ENCODE results near the gene GCNT2.
"Not testable (repeated sequence)": the region's sequence is repeated elsewhere in the genome, so short reads cannot be mapped to it uniquely, and the experiment has no call there.

The GCNT2 gene

GRCh38 chr6:10491463-10491862 is 29.7 kb upstream of the GCNT2 start:
- TF ChIP-seq CTCF (IDR thresholded peaks at IDR 0.05; ENCODE audit: insufficient read depth, low read length, poor library complexity, severe bottlenecking) = no peak
- H3K36me3 ChIP-seq (ENCODE audit: control insufficient read depth, insufficient read depth, low read length) = no peaks in the 10 kb centered on the region
- no peak overlapping the region for H3K4me3 ChIP-seq (replicated peaks; ENCODE audit: low read depth, low read length)
- H3K27me3 ChIP-seq (replicated peaks; ENCODE audit: control insufficient read depth, insufficient read depth, low read length) = no peaks in the 10 kb centered on the region; the same call in 1 of the 2 replicates
- no peak for DNase-seq (ENCODE audit: extremely low read depth, insufficient read length)

DNA sequence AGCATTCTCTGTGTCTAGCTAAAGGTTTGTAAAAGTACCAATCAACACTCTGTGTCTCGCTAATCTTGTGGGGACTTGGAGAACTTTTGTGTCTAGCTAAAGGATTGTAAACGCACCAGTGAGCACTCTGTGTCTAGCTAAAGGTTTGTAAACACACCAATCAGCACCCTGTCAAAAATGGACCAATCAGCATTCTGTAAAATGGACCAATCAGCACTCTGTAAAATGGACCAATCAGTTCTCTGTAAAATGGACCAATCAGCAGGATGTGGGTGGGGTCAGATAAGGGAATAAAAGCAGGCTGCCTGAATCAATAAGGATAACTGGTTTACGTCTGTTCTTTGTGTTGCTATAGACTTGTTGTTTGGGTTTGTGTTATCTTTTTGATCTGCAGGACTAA is 29.2 kb upstream of the GCNT2 start:
- not testable (repeated sequence) for H3K27me3 ChIP-seq (replicated peaks; ENCODE audit: control insufficient read depth, insufficient read depth, low read length); H3K36me3 ChIP-seq (ENCODE audit: control insufficient read depth, insufficient read depth, low read length); DNase-seq (ENCODE audit: extremely low read depth, insufficient read length); H3K4me3 ChIP-seq (replicated peaks; ENCODE audit: low read depth, low read length)

- no peak for DNase-seq (ENCODE audit: extremely low read depth, insufficient read length)
- Histone ChIP-seq H3K4me3 (replicated peaks; ENCODE audit: low read depth, low read length) (no peak overlapping the region), H3K27me3 (replicated peaks; ENCODE audit: control insufficient read depth, insufficient read depth, low read length) (no peaks in the 10 kb centered on the region; the same call in 1 of the 2 replicates), H3K36me3 (ENCODE audit: control insufficient read depth, insufficient read depth, low read length) (no peaks in the 10 kb centered on the region)
- no peak for TF ChIP-seq CTCF (IDR thresholded peaks at IDR 0.05; ENCODE audit: insufficient read depth, low read length, poor library complexity, severe bottlenecking)
These were observed 26.1 kb upstream of the GCNT2 start for GRCh38 chr6:10495029-10495428.

DNA sequence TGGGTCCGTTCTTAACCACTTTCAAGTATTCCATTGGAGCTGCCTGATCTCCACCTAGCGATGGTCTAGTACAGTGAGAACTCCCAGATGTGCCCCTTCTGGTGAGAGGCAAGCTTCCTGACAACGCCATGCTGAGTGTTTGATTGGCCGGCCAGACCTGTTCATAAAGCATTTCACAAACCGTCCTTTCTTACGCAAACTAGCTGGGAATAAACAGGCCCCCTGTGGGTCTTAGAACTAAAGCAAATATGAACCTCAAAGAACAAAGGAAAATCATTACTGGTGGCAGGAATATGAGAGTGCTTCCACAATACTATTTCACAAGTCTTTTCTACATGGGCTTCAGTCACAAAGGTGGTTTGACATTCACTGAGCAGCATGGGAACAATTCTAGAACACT is 15.6 kb upstream of the GCNT2 start:
- TF ChIP-seq CTCF (IDR thresholded peaks at IDR 0.05; ENCODE audit: insufficient read depth, low read length, poor library complexity, severe bottlenecking) = no peak
- DNase-seq (ENCODE audit: extremely low read depth, insufficient read length) = no peak
- H3K27me3 ChIP-seq (replicated peaks; ENCODE audit: control insufficient read depth, insufficient read depth, low read length) = no peaks in the 10 kb centered on the region
- no peaks in the 10 kb centered on the region for H3K36me3 ChIP-seq (ENCODE audit: control insufficient read depth, insufficient read depth, low read length)
- no peak overlapping the region for H3K4me3 ChIP-seq (replicated peaks; ENCODE audit: low read depth, low read length)

GRCh38 chr6:10507298-10507697 is 13.9 kb upstream of the GCNT2 start:
- Histone ChIP-seq H3K27me3 (replicated peaks; ENCODE audit: control insufficient read depth, insufficient read depth, low read length) (no peaks in the 10 kb centered on the region), H3K4me3 (replicated peaks; ENCODE audit: low read depth, low read length) (no peak overlapping the region), H3K36me3 (ENCODE audit: control insufficient read depth, insufficient read depth, low read length) (no peaks in the 10 kb centered on the region)
- TF ChIP-seq CTCF (IDR thresholded peaks at IDR 0.05; ENCODE audit: insufficient read depth, low read length, poor library complexity, severe bottlenecking) = no peak
- no peak for DNase-seq (ENCODE audit: extremely low read depth, insufficient read length)

DNA sequence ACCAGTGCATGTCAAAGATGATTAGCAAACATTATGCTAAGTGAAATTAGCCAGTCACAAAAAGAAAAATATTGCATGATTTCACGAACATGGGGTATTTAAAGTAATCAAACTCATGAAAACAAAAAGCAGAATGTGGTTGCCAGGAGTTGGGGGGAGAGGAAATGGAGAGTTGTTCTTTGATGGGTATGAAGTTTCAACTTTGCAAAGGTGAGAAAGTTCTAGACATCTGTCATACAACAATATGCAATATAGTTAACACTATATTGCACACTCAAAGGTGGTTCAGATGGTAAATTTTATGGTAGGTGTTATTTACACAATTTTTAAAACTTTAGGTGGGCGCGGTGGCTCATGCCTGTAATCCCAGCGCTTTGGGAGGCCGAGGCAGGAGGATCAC is 13.4 kb upstream of the GCNT2 start:
- DNase-seq (ENCODE audit: extremely low read depth, insufficient read length) = no peak
- Histone ChIP-seq H3K36me3 (ENCODE audit: control insufficient read depth, insufficient read depth, low read length) (no peaks in the 10 kb centered on the region), H3K27me3 (replicated peaks; ENCODE audit: control insufficient read depth, insufficient read depth, low read length) (no peaks in the 10 kb centered on the region), H3K4me3 (replicated peaks; ENCODE audit: low read depth, low read length) (no peak overlapping the region)
- TF ChIP-seq CTCF (IDR thresholded peaks at IDR 0.05; ENCODE audit: insufficient read depth, low read length, poor library complexity, severe bottlenecking) = no peak

Data from GM06990 (cell line).